ENCODE measurements around the gene TBC1D7.

Gene TBC1D7

DNA sequence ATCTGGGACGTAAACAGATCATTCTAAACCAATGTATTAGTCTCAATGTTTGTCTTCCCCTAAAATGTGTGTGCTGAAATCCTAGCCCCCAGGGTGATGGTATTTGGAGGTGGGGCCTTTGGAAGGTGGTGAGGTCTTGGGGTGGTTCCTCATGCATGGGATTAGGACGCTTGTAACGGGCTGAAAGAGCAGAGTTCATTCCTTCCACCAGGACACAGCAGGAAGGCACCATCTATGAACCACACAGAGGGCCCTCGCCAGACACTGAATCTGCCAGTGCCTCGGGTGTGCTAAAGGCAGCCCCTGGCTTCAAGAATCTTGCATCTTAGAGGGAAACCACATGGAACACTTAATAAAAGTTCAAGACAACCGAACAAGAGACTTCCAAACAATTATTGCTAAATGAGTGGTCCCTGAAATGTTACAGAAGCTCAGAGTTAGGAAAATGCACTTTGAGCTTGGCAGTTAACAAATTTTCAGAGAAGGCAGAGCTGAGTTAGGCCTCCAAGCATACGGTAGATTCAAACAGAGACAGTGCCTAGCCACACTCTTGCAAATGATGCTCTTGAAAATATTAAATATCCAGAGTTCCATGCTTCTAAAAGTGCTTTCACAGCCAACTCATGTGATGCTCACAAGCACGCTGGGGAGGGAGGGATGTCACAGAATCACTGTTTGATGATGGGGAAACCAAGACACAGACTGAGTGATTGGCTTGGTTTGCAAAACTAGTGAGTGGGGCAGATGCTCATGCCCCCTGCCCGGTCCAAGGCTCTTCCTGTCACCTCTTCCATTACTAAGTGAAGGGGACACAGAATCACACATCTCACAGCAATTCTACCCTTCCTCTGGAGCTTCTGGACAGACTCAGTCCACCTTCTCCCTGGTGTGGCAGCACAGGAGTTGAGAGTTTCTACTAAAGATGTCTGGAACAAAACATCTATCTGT lies 27.4 kb downstream of the TBC1D7 start:
- TF ChIP-seq, protein P1, sequence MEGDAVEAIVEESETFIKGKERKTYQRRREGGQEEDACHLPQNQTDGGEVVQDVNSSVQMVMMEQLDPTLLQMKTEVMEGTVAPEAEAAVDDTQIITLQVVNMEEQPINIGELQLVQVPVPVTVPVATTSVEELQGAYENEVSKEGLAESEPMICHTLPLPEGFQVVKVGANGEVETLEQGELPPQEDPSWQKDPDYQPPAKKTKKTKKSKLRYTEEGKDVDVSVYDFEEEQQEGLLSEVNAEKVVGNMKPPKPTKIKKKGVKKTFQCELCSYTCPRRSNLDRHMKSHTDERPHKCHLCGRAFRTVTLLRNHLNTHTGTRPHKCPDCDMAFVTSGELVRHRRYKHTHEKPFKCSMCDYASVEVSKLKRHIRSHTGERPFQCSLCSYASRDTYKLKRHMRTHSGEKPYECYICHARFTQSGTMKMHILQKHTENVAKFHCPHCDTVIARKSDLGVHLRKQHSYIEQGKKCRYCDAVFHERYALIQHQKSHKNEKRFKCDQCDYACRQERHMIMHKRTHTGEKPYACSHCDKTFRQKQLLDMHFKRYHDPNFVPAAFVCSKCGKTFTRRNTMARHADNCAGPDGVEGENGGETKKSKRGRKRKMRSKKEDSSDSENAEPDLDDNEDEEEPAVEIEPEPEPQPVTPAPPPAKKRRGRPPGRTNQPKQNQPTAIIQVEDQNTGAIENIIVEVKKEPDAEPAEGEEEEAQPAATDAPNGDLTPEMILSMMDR (conservative IDR thresholded peaks at IDR 0.05; ENCODE audit: low read depth, low read length) = no peak
- DNase-seq (ENCODE audit: low read depth) = no peak
- H3K4me3 ChIP-seq (ENCODE audit: low read depth, low read length) = no peak overlapping the region

DNA sequence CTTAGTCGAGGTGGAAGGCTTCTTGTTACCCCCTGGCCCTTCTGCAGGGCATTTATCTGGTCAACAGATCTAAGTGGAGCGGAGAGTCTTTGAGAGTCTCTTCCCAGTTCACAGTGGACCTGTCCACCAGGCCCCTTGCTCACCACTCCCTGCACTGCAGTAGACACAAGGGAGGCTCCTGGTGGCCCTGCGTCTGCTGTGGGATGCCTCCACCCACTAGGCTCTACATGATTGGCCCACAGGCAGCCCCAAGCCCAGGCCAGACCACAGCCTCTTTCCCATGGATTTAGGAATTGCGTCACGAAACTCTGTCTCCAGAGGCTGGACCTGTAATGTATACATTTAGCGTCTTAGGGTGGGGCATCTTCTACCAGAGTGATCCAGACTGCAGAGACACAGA lies 28.4 kb downstream of the TBC1D7 start:
- no peak overlapping the region for H3K4me3 ChIP-seq (ENCODE audit: low read depth, low read length)
- TF ChIP-seq, protein P1 (conservative IDR thresholded peaks at IDR 0.05; ENCODE audit: low read depth, low read length) = no peak
- DNase-seq (ENCODE audit: low read depth) = no peak

DNA sequence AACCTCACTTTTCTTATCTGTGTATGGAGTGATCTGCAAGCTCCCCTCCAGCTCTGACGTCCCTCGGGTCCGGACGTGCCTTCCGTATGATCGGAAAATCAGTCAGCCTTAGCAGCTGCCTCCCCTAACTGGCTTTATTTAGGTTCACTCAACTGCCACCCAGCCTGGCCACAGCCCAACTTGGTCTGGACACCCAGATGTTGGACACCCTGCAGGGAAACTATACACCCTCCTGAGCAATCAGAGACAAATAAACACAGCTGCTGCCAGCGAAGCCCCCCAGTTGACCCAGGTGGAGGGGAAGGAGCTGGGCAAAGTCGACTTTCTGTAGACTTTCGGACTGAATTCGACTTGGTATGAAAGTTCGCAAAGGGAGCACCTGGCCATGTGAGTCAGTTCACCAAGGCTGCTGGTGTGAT lies 28.9 kb downstream of the TBC1D7 start:
- TF ChIP-seq, protein P1 (conservative IDR thresholded peaks at IDR 0.05; ENCODE audit: low read depth, low read length) = no peak
- no peak for DNase-seq (ENCODE audit: low read depth)
- H3K4me3 ChIP-seq (ENCODE audit: low read depth, low read length) = no peak overlapping the region

DNA sequence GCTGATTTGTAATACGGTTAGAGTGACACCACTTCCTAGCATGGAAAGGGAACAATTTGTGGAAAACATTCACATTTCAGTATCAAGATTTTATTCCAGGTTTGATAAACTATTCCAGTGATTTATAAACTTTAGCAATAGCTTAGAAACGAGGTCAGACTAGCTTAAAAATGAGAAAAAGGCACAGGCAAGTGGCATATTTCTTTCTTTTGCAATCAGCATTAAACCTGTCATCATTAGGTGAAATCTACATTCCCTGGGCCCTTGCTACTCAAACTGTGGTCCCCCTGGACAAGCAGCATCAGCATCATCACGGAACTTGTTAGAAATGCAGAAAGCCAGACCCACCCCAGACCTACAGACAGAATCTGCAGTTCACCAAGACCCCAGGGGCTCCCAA lies 29.9 kb downstream of the TBC1D7 start:
- no peak for DNase-seq (ENCODE audit: low read depth)
- no peak overlapping the region for H3K4me3 ChIP-seq (ENCODE audit: low read depth, low read length)
- TF ChIP-seq, protein P1 (conservative IDR thresholded peaks at IDR 0.05; ENCODE audit: low read depth, low read length) = no peak

DNA sequence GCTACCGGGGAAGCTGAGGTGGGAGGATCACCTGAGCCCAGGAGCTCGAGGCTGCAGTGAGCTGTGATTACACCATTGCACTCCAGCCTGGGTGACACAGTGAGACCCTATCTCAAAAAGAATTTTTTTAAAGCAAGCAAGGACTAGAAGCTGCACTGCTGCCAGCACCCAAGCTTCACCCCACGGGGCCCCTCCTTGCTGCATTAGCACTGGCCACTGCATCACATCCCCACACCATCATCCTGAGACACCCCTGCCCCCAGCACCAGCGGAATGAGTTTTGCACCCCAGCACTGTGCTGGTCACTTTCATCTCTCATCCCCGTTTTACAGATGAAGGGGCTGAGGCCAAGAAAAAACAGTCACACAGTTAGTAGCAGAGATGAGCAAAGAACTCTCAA lies 30.9 kb downstream of the TBC1D7 start:
- no peak for DNase-seq (ENCODE audit: low read depth)
- no peak overlapping the region for H3K4me3 ChIP-seq (ENCODE audit: low read depth, low read length)
- TF ChIP-seq, protein P1 (conservative IDR thresholded peaks at IDR 0.05; ENCODE audit: low read depth, low read length) = no peak

DNA sequence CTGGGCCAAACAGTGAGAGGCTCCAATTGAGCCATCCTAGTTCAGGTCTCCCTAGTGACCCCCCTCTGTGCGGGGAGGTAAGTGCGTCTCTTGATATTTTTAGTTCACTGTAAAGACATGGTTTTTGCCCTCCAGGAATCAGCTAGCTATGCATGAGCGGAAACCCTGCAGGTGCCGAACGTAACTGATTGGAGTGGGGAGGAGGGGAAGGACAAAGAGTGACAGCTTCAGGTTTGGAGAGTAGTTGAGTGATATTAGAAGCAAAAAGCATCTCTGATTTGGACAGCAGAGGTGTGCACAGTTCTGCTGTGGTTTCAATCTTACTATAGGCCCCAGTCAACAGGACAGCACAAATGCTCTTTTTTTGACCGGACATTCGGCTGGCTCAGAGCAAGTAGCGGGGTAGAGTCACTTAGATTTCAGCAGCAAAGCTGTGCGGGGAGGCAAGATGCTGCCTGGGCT lies 31.8 kb downstream of the TBC1D7 start:
- TF ChIP-seq, protein P1 (conservative IDR thresholded peaks at IDR 0.05; ENCODE audit: low read depth, low read length) = no peak
- no peak overlapping the region for H3K4me3 ChIP-seq (ENCODE audit: low read depth, low read length)
- DNase-seq (ENCODE audit: low read depth) = no peak

DNA sequence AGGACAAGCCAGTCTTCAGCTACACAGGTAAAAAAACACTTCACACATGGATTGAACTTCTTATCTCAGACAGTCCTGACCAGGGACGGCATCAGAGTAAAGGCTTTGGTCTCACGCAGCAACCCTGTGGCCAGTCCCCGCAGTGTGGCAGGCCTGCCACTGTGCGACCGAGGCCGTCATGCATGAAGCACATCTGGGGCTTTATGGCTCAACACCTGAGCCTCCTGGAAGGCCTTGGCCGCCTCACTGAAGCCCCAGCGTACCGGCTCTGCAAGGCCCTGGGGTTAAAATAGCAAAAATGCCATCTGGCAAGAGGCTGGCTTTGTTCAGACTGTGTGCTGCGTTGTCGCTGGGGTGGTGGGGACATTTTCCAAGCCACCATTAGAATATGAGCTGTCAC lies 32.8 kb downstream of the TBC1D7 start:
- DNase-seq (ENCODE audit: low read depth) = no peak
- TF ChIP-seq, protein P1 (conservative IDR thresholded peaks at IDR 0.05; ENCODE audit: low read depth, low read length) = no peak

More for the DNA sequence above, 32.8 kb downstream of the TBC1D7 start:
- H3K4me3 ChIP-seq (ENCODE audit: low read depth, low read length) = no peak overlapping the region

Data from choroid plexus epithelial cell (primary cell).